Activated T-cell treated with anti-CD3 and anti-CD28 coated beads for 24 hours (primary cell): ENCODE data around the gene TBK1.

Source experiments
- DNase-seq: peaks from one replicate; pipeline ENCODE4 v3.0.0-alpha.2; 2020; ENCODE audit warnings: low read depth

TBK1 gene

DNA sequence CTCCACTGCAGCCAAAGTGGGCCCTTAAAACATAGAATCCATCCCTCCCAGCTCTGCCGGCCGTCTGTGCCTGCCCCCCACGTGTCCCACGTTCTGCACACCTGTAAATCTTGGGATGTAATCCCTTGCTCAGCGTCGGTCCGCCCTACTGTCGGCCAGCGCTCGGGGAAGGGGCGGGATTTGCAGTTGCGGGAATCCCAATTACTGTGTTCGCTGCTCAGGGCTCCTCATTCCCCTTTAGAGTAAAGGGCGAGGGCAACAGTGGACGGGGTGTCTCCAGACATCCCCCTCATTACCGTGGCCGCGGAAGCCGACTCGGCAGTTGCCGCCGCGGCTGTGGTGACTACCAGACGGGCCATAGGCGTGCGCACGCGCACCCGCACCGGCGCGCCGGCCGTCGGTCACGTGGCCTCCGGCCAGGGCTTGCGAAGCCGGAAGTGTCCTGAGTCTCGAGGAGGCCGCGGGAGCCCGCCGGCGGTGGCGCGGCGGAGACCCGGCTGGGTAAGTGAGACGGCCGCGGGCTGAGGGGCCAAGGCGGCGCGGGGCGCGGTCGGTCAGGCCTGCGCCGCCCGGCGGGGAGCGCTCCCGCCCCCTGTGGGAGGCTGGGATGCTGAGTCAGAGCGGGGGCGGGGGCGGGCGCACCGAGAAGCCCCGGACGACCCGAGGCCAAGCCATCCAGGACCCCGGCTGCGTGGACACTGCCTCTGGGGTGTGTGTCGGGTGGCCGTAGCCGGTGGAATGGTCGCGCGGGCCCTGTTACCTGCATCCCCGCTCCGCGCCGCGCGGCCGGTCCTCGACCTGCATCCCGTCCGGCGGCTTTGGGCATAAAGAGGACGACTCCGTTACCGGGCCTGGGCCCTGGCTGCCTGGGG, at the start of gene TBK1:
Gene TBK1, plus strand, starts transcription at position 434 of the 872 bp plus-strand sequence. CDS start 3,751 bp downstream, outside the sequence.
- peak; percentile 61 for DNase-seq

DNA sequence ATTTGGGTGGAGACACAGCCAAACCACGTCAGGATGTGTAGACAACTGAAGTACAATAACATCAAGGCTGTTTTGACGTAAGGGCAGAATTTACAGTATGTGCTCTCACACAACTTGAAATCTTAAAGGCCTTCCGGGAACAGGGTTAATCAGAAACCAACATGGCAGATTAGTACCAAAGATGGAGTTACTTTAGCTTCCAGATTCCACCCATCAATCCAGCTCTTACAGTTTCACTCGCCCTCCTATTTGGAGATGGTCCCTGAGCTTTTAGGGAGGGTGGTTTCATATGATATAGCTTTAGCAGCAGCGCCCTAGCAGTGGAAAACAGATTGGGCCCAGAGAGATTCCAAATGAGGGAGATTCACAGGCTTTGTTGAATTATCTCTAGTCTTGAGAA, 49.7 kb upstream of the TBK1 start:
- DNase-seq, result no peak

DNA sequence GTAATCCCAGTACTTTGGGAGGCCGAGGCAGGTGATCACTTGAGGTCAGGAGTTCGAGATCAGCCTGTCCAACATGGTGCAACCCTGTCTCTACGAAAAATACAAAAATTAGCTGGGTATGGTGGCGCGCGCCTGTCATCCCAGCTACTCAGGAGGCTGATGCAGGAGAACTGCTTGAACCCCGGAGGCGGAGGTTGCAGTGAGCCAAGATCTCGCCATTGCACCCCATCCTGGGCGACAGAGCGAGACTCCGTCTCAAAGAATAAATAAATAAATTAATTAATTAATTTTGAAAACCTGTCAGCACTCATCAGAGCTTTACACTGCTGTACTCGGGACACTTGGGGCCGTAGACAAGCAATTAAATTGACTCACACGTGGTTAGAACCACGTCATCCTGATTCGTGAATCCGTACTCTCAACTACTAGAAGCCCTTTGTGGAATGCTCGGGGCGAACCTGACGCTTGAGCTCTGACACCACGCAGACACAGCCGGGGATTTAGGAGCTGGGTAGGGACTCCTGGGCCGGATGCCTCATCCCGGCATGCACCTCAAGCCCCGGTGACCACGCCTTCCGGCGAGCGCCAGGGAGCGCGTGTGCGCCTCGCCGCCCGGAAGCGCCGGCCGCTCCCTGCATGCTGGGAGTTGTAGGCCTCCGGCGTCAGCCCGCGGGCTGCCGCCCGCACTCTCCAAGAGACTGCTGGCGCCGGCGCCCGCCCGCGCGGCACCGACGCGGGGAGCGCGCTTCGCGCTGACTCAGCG, 48.0 kb upstream of the TBK1 start, which contains the start of gene XPOT:
Gene XPOT, plus strand, starts transcription at position 686 of the 763 bp plus-strand sequence. CDS start 5,644 bp downstream, outside the sequence.
- DNase-seq, result peak; percentile 93

DNA sequence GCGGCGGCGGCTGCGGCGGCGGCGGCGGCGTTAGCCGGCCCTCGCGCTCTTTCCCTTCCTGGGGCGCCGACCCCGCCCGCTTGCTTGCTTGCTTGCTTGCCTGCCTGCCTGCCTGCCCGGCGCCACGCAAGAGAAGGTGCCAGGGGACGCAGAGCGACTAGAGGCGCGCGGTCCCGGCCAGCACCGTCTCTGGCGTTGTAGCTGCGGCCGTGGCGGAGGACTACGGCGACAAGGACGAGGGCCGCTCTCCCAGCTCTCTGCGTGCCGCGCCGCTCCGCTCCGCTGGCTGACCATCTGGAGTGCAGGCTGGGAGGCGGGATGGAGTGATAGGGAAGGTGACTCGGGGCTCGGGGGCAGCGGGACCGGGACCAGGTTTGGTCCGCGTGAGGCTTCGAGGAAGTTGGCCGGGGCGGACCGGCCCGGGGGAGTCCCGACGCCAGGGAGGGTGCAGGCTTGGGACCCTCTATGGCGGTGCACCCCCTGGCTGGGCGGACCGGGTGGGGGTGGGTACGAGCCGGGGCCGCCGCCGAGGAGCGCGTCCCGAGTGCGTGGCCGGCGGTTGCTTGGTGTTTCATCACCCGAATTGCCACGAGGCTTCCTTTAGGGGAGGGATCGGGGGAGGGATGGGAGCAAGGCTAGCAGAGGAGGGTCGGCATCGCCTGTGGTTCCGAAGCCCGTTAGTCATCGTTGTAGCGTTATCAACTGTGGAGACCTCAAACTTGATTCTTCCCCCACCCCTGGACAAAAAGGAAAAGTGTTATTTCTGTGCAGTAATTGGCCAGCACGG, 47.3 kb upstream of the TBK1 start:
- DNase-seq, result peak; percentile 63

DNA sequence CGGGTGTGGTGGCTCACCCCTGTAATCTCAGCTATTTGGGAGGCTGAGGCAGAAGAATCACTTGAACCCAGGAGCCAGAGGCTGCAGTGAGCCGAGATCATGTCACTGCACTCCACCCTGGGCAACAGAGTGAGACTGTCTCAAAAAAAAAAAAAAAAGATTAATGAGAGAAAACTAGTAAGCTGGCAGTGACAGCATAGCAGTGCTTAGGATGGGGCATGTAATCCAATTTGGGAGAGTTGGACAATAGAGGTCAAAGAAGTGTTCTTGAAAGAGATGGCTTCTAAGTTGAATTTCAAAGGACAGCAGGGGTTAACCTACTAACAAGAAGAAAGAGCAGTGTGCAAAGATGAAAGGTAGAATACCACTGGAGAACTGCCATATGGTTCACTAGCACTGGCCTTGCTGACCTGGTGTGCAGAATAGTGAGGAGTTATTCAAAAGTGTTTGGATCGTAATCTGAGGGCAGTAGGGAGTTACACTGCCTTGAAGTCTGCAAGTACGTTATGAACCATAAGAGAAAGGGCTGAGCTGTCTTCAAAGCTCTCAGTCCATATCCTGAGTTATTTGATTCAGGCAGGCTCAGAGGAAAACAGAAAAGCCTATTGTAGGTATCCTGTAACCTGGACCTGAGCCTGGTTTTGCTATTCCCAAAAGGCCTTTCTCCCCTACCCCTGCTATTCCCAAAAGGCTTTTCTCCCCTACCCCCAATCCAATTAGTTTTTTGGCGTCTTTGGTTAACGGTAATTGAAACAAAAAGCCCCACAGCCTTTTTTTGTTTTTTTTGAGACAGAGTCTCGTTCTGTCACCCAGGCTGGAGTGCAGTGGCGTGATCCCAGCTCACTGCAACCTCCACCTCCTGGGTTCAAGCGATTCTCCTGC, 44.3 kb upstream of the TBK1 start:
- no peak for DNase-seq

DNA sequence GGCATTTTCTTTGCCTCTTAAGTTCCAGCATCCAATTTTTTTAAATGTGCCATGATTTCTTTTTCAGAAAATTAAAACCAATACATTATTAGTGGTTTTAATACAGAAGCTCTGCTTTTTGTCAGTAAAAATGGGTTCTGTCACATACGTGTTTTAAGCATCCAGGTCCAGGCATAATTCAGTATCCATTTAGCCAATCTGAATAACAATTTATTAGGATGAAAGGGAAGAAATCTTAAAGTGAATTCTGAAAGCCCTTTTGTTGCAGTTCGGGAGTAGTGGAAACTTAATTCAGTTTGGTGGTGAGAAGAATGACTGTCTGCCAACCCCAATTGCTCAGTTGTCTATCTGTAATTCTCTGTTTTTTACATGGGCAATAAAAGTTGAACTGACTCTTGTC, 40.5 kb upstream of the TBK1 start:
- no peak for DNase-seq

DNA sequence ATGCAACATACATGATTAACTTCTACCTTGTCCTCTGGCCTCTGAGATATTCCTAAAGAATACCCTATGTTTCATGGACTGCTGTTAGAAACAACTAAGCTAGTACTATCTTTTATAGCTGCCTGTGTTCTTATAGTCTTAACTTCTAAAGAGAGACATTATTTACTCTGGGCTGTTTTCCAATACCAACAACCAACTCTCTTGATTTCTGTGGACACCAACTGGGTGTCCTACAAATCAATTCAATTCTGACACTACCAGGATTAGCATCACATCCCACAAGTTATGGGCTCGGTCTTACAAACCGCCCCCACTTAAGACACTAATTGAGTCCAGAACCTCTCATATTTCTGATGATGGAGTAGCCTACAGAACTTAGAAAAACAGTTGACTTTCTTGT, 39.5 kb upstream of the TBK1 start:
- no peak for DNase-seq

DNA sequence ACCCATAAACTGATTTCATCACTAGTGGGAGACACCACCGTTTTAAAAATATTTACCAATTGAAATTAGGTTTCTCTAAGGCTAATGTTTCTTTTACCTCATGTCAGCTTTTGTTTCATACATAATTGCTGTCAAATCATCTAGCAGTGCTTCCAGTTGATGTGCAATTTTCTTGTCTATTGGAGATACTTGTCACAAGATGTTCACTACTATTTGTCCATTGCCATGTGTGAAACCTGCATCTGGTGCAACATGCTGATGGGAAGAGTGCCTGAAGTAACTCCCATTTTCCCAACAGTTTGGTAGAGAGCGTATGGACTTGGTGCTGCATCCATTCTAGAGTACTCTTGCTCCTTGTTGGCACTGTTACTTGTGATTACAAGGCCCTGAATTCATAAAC, 38.0 kb upstream of the TBK1 start:
- no peak for DNase-seq

DNA sequence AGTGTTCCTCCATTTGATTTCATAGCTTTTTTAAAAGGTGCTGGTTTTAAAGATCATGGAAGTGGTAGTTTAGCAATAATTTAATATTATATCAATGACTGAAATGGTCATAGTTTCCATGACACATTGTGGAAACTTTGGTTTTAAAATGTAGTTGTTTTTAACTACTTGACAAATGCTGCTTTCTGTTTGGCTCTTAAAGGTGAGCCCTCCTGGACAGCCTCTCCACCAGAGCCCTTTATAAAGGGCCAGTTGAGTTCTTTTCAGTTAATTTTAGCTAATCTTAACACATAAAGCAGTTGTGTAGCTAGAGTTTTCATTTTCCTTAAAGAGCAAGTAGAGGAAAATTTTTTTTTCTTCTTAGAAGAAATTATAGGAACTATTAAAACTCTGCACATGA, 33.7 kb upstream of the TBK1 start:
- no peak for DNase-seq

DNA sequence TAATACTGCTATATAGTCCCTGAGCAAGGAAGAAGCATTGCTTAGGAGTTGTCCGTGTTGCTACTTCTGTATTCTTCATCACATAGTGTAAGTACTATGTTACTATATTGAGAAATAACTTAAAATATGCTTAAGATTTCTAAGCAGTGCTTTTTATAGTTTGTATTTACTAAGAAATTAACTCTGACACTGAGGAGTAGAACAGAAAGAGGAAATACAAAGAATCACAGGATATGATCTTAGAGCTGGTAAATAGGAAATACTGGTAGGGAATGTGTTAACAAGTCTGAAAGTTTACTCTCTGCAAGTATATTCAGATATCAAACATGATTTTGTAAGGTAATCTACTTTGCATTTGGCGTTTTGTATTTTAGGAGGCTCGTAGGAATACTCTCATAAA, 32.2 kb upstream of the TBK1 start:
- DNase-seq, result no peak

DNA sequence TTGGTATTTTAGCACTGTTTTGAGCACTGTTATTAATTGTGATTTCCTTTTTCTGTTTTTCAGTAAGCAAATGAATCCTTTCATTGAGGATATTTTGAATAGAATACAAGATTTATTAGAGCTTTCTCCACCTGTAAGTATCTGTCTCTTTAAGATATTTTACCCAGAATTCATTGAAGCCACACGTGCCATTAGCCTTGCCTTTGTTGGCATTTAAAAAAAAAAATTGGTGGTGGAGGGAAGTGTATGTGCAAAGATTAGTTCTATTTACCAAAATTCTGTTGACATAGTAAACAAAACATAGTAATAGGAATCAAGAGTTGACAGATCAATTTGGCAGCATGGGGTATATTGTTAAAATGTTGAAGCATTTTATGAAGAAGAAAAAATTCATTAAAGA, 23.9 kb upstream of the TBK1 start:
- DNase-seq, result no peak

DNA sequence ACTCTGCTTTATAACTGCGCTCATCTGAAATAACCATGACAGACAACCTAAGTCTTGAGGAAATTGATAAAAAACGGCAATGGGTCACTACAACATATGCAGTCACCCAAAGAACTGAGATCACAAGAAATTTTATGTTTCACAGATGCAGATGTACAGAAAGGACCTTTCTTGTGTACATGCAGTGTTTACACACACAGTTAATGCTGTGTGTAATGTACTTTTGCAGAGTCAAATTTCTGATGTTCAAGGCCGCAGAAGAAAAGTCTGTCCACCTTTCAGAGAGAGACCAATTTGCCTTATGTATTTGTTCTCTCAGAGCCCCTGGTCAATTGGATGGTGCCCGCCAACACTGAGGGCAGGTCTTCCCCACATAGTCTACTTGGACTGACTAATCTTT, 23.0 kb upstream of the TBK1 start:
- DNase-seq, result no peak

DNA sequence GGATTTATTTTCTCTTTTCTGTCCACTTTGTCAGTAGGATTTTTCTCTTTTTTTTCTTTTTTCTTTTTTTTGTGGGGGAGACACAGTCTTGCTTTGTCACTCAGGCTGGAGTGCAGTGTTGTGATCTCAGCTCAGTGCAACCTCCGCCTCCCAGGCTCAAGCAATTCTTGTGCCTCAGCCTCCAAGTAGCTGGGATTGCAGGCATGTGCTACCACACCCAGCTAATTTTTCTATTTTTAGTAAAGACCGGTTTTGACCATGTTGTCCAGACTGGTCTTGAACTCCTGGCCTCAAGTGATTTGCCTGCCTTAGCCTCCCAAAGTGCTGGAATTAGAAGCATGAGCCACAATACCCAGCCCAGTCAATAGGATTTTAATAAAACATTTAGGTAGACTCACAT, 21.0 kb upstream of the TBK1 start:
- no peak for DNase-seq

DNA sequence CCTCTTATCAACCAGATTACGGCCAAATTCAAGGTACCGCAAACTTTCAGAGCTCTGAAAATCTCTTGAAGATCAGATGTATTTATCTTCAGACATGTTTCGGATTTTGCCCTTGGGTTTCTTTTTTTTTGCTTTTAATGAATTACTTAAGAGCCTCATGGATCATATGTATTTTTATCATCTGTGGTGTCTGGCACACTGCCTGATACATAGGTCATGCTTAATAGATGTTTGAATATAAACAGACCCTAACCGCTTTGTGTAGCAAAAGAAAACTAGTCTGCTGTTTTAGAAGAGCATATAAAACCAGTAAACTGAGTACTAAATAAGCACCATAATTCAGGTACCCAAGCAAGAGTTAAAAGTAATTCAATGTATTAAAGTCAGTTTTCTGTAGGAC, 20.1 kb upstream of the TBK1 start:
- no peak for DNase-seq

DNA sequence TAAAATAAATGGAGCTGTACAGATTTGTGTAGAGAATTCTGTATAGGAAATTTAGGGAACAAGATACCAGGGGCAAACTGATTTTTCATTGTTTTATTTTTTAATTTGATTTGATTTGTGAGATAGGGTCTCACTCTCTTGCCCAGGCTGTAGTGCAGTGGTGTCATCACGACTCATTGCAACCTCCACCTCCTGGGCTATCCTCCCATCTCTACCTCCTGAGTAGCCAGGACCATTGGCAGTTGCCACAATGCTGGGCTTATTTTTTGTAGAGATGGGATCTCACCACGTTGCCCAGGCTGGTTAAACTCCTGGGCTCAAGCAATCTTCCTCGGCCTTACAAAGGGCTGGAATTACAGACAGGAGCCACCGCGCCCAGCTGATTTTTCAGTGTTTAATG, 18.0 kb upstream of the TBK1 start:
- DNase-seq, result no peak

DNA sequence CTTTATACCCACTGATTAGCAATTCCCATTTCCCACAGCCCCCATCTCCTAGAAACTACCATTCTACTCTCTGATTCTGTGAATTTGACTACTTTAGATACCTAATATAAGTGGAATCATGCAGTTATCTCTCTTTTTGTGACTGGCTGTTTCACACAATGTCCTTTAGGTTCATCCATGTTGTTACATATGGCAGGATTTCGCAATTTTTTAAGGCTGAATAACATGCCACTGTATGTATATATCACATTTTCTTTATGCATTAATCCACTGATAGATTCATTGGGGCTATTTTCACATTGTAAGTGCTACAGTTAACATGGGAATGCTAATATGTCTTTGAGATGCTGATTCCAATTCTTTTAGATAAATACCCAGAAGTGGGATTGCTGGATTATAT, 11.8 kb upstream of the TBK1 start:
- no peak for DNase-seq

DNA sequence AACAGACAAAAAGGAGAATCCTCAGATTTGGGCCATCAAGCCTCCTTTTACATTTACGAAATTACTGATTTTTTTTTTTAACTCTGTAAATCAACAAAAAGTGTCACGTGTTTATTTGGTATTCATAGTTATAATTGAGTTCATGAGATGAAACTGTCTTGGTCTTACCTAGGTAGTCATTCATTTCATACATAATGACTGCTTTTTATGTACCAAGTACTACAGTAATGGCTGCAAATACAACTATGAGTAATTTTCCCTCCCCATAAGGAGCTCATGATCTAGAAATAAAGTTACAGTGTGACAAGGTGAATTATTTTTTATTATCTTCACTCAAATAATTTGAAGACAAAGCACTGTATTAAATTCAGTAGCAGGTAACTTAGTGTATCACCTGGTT, 6.4 kb upstream of the TBK1 start:
- no peak for DNase-seq

DNA sequence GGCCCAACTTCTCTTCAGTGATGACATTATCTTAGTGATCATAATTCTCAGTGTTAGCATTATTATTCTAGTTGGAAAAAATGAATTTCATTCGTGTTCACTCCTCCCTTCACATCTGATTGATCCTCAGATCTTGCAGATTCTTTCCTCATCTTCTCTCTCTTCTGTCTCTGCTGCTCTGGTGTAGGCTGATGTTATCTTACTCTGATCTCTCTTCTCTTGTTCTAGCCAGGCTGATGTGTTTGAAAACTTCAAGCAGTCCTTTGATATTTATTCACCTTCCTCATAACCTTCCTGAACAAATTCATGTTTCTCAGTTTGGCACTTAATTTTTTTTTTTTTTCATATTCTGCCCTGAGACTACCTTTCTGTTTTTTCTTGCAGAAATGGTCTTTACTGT, 5.6 kb upstream of the TBK1 start:
- no peak for DNase-seq

DNA sequence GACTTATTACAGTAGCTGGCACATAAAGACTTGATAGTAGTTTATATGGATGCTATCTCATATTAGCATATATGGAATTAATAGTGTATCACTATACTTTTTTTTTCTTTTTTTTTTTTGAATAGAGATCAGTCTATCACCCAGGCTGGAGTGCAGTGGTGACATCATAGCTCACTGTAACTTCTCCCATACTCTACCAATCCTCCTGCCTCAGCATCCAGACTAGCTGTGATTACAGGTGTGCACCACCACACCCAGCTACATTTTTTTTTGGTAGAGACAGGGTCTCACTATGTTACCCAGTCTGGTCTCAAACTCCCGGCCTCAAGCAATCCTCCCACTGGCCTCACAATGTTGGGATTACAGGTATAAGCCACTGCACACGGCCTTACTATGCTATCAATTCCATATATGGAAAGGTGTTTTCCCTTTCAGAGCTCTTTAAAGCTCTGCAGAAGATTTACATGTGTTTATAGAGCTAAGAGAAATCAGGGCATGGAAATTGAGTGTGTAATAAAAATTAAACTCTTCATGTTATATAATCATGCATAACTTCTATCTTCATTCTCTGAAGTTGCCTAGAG, 1.8 kb upstream of the TBK1 start:
- no peak for DNase-seq

DNA sequence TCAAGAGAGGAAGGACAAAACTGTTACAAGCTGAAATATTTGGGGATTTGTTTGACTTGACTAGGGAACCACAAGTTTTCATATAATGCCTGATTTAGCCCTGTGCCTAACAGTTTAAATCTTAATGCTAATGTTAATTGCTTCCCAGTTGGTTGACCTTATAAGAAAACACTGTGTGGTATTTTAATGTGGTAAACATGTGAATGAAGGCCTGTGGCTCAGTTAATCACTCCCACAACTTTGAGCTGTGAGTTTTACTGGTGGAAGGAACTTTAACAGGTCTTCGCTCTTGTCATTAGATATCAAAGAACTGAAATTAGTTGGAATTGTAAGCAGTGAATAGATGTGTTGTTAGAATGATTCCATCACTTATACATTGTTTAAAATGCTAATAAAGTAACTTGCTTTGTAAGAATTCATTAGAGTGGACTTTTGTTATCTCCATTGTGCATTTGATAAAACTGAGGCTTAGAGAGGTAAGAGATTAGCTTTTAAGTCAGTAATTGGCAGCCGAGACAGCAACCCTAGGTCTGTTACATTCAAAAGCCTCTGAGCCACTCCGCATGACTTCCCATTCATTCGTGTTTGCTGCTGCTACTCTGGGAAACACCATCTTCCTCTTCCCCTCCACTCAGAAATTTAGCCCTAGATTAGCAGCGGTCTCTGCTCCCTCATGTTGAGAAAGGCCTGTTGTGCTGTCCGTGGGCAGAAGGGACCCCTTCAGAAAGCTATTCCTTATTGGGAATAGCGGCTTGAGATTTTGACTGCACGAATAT, 1.0 kb upstream of the TBK1 start:
- DNase-seq, result no peak
